Endothelial cell of umbilical vein (primary cell): ENCODE measurements around the gene JARID2. TPM values are rescaled to one million over a fixed set of nuclear protein-coding genes. Genes with fewer than 3 reads are reported as not detected.
"Not testable (repeated sequence)": the region's sequence is repeated elsewhere in the genome, so short reads cannot be mapped to it uniquely, and the experiment has no call there.

Experiments used
- BruUV-seq: library from RNA; stranded (reverse); fragments of 400-500 nt; replicated peaks from 2 replicates; lab custom pipeline; 2021; lab: Mats Ljungman, UMichigan
- CTCF ChIA-PET: fragments of 300-600, 350-600 bp; sonication (Branson Sonifier 250); formaldehyde crosslinking; loops from one replicate; lab custom pipeline; 2021; ENCODE audit warnings: antibody characterized with exemption, inconsistent platforms; lab: Charles Lee
- POLR2A ChIA-PET: fragments of 300-600, 350-600 bp; sonication (Branson Sonifier 250); formaldehyde crosslinking; loops from one replicate; lab custom pipeline; 2021; ENCODE audit warnings: antibody characterized with exemption, inconsistent platforms; lab: Charles Lee
- DNase-seq: peaks from one replicate; pipeline ENCODE4 v3.0.0-alpha.2; 2011; ENCODE audit warnings: low read depth, low spot score
- FAIRE-seq: peaks from 2 replicates; lab custom pipeline; 2011; peaks lifted over from hg19 to GRCh38; lab: Jason Lieb, UNC
- H2AFZ ChIP-seq: 2 replicates; pipeline ENCODE4 v1.6.0; 2012; ENCODE audit warnings: low read depth, low read length, control low read depth, inconsistent platforms
- H3K27ac ChIP-seq: 2 replicates; pipeline ENCODE4 v1.5.1; 2011; ENCODE audit warnings: low read depth, mild to moderate bottlenecking, control low read depth, low read length, moderate library complexity; ENCODE audit not compliant: insufficient read depth
- H3K27me3 ChIP-seq, 2 experiments: 2 replicates each; pipeline versions ENCODE4 v1.6.0 to v1.6.1; 2011; ENCODE audit warnings: low read length in 2 of 2, mixed read lengths in 1 of 2; ENCODE audit not compliant: control insufficient read depth in 2 of 2, insufficient read depth in 2 of 2
- H3K36me3 ChIP-seq, 2 experiments: 2 replicates in 1 of 2; 3 replicates in 1 of 2; pipeline ENCODE4 v1.5.1; 2011; ENCODE audit warnings: low read length in 2 of 2, mild to moderate bottlenecking in 1 of 2, moderate library complexity in 1 of 2; ENCODE audit not compliant: control insufficient read depth in 2 of 2, insufficient read depth in 2 of 2; ENCODE audit errors: extremely low read depth in 1 of 2
- H3K4me1 ChIP-seq: 3 replicates; pipeline ENCODE4 v1.5.1; 2011; ENCODE audit warnings: mild to moderate bottlenecking, low read length; ENCODE audit not compliant: control insufficient read depth, insufficient read depth; ENCODE audit errors: extremely low read depth
- H3K4me2 ChIP-seq: 2 replicates; pipeline ENCODE4 v1.6.1; 2011; ENCODE audit warnings: low read length, control low read depth, mixed read lengths; ENCODE audit not compliant: insufficient read depth
- H3K4me3 ChIP-seq, 3 experiments: fragments of 200-600 bp in 1 of 3; sonication (generic), shearing (Covaris generic) in 1 of 3; replicated peaks in 1 of 3; 2 replicates each; pipeline ENCODE4 v1.5.1; 2011 to 2016; ENCODE audit warnings: control low read depth in 3 of 3, low read length in 3 of 3, mild to moderate bottlenecking in 2 of 3, inconsistent platforms in 1 of 3, low read depth in 1 of 3, moderate library complexity in 1 of 3; ENCODE audit not compliant: insufficient read depth in 1 of 3
- H3K79me2 ChIP-seq: 2 replicates; pipeline ENCODE4 v1.6.0; 2012; ENCODE audit warnings: low read length, inconsistent platforms; ENCODE audit not compliant: control insufficient read depth, insufficient read depth
- H3K9ac ChIP-seq: replicated peaks from 2 replicates; pipeline ENCODE3; 2011; ENCODE audit warnings: low read length, control low read depth; ENCODE audit not compliant: insufficient read depth; ENCODE audit errors: extremely low read depth
- H3K9me1 ChIP-seq: replicated peaks from 3 replicates; pipeline ENCODE4 v1.6.0; 2011; ENCODE audit warnings: mild to moderate bottlenecking, low read length; ENCODE audit not compliant: control insufficient read depth, insufficient read depth; ENCODE audit errors: extremely low read depth
- H3K9me3 ChIP-seq: replicated peaks from 2 replicates; pipeline ENCODE4 v1.5.1; 2012; ENCODE audit warnings: low read length, inconsistent platforms; ENCODE audit not compliant: control insufficient read depth, insufficient read depth
- H4K20me1 ChIP-seq: replicated peaks from 2 replicates; pipeline ENCODE3; 2011; ENCODE audit warnings: mild to moderate bottlenecking, low read length; ENCODE audit not compliant: control insufficient read depth, insufficient read depth; ENCODE audit errors: extremely low read depth
- EZH2 ChIP-seq: IDR thresholded peaks from 2 replicates; pipeline ENCODE4 v1.6.1; 2012; ENCODE audit warnings: borderline replicate concordance, low read depth, mild to moderate bottlenecking, moderate library complexity, low read length, inconsistent platforms; ENCODE audit not compliant: severe bottlenecking
- FOS ChIP-seq: IDR thresholded peaks from 2 replicates; pipeline ENCODE4 v1.6.1; 2011; ENCODE audit warnings: mild to moderate bottlenecking, low read length, moderate library complexity, borderline replicate concordance; ENCODE audit not compliant: insufficient read depth
- GATA2 ChIP-seq: IDR thresholded peaks from 2 replicates; pipeline ENCODE4 v1.7.0; 2011; ENCODE audit warnings: low read depth, mild to moderate bottlenecking, moderate library complexity, mixed read lengths, low read length; ENCODE audit not compliant: insufficient read length, insufficient read depth
- JUN ChIP-seq: IDR thresholded peaks from 2 replicates; pipeline ENCODE4 v1.6.1; 2011; ENCODE audit warnings: borderline replicate concordance, low read depth; ENCODE audit not compliant: insufficient read length, insufficient read depth
- MAX ChIP-seq: IDR thresholded peaks from 2 replicates; pipeline ENCODE4 v1.6.1; 2011; ENCODE audit not compliant: insufficient read depth, insufficient read length
- MYC ChIP-seq: IDR thresholded peaks from one replicate; pipeline ENCODE4 v1.6.1; 2011; ENCODE audit warnings: mild to moderate bottlenecking, low read depth, low read length
- POLR2A ChIP-seq: IDR thresholded peaks from 2 replicates; pipeline ENCODE4 v1.6.1; 2012; ENCODE audit warnings: low read depth, mild to moderate bottlenecking, control low read depth, low read length
- POLR2AphosphoS5 ChIP-seq: IDR thresholded peaks from 2 replicates; pipeline ENCODE4 v1.6.1; 2012; ENCODE audit warnings: low read depth, mild to moderate bottlenecking, control low read depth, low read length, moderate library complexity; ENCODE audit not compliant: insufficient read depth
- dilution Hi-C: fragments of 300-500 bp; cut with MboI; formaldehyde crosslinking; loops from one replicate; pipeline ENCODE4 v1.15.0; 2019; ENCODE audit warnings: low sequenced_read_pairs; ENCODE audit not compliant: extremely low pct_ligation_motif_present
- intact Hi-C: fragments of 100-400 bp; cut with micrococcal nuclease; formaldehyde crosslinking; loops from one replicate; pipeline ENCODE4 v1.10.0; 2022
- polyA plus RNA-seq, 4 experiments: library from polyadenylated mRNA; depleted of rRNA in 3 of 4; stranded (reverse) in 3 of 4; unstranded in 1 of 4; fragments of >200 nt; gene quantifications; 2 replicates each; pipeline versions ENCODE4 v1.2.1 to v1.2.3, GENCODE V29; 2011 to 2012; ENCODE audit warnings: missing spikeins in 1 of 4
- total RNA-seq: library from RNA; stranded (reverse); gene quantifications from 2 replicates; pipeline ENCODE4 v1.2.3, GENCODE V29; 2021
- TF ChIP-seq, protein P1 (sequence below), 2 donors: IDR thresholded peaks; 1 replicate in 1 of 2; 2 replicates in 1 of 2; pipeline ENCODE4 v1.5.1; 2011; ENCODE audit warnings: low read length in 2 of 2, mild to moderate bottlenecking in 2 of 2, moderate library complexity in 2 of 2, control low read depth in 1 of 2, inconsistent platforms in 1 of 2, low read depth in 1 of 2; ENCODE audit not compliant: insufficient read depth in 1 of 2; ENCODE audit errors: extremely low read depth in 1 of 2

The JARID2 gene
- total and polyA plus RNA-seq, 2 donors (not counting 3 experiments of a cell fraction or from before 2014, with no cell fraction given) = 2.9 to 10.6 TPM

DNA sequence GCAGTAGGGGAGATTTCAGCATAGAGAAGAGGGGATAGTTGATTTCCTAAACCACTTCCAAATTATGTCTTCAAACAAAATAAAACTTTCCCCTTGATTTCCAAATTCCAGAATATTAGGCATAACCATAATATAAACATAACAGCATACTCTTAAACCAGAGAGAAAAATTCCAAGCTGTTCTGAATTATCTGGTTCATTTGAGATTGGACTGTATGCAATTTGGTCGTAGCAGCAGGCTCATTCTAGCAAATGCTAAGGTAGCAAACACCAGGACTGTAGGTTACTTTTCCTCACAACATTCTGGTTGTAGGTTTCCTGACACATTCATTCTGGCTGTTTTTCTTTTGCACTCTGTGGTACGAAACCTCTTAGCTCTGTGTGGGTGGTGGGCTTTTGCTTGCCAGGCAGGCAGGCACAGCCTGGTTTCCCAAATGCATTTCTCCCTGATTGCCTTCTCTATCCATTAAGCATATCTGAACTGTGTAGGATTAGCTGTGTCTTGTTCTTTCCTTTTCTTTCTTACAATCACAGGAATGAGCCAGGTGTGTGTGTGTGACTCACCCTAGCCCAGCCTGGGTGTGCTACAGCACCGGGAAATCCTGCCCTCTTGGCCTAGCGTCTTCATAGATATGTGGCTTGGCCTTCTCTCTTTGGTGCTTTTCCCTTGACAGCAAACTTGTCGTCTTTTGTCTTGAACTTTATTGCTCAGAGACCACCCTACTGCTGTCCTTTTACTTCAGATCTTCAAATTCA, 77.1 kb downstream of the JARID2 start:
- no peak for DNase-seq
- CTCF ChIA-PET = interaction anchor here (1.5 kb wide), 1 partner anchor 10 kb away, joined by 3 read pairs; no protein-coding TSS in a partner anchor

DNA sequence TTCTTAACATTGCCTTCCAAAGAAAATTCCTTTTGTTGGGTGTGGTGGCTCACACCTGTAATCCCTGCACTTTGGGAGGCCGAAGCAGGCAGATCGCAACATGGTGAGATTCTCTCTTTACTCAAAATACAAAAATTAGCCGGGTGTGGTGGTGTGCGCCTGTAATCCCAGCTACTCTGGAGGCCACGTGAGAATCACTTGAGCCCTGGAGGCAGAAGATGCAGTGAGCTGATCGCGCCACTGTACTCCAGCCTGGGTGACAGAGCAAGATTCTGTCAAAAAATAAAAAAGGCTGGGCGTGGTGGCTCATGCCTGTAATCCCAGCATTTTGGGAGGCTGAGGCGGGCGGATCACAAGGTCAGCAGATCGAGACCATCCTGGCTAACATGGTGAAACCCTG, 77.7 kb downstream of the JARID2 start:
- H2AFZ ChIP-seq, BruUV-seq: not testable (repeated sequence)

More for the DNA sequence above, 77.1 kb downstream of the JARID2 start:
- no peaks in the 10 kb centered on the region for H3K9me3 ChIP-seq
- no peaks in the 10 kb centered on the region for H3K9me1 ChIP-seq
- no peak overlapping the region for H3K9ac ChIP-seq
- no TSS peak for BruUV-seq
- dilution Hi-C loops = no loop called here
- peaks cover 2% of the 10 kb centered on the region for H3K79me2 ChIP-seq
- H3K4me1 ChIP-seq = peaks cover 4% of the 10 kb centered on the region
- no peak overlapping the region for H3K27ac ChIP-seq
- POLR2A ChIA-PET = no interaction called here
- FAIRE-seq = no peak
- intact Hi-C loops = no loop called here
- H3K4me2 ChIP-seq = no peak overlapping the region
- no peaks in the 10 kb centered on the region for H4K20me1 ChIP-seq
- H3K36me3 ChIP-seq = no peaks in the 10 kb centered on the region
- H2AFZ ChIP-seq = no peak overlapping the region
- TF ChIP-seq, protein P1, sequence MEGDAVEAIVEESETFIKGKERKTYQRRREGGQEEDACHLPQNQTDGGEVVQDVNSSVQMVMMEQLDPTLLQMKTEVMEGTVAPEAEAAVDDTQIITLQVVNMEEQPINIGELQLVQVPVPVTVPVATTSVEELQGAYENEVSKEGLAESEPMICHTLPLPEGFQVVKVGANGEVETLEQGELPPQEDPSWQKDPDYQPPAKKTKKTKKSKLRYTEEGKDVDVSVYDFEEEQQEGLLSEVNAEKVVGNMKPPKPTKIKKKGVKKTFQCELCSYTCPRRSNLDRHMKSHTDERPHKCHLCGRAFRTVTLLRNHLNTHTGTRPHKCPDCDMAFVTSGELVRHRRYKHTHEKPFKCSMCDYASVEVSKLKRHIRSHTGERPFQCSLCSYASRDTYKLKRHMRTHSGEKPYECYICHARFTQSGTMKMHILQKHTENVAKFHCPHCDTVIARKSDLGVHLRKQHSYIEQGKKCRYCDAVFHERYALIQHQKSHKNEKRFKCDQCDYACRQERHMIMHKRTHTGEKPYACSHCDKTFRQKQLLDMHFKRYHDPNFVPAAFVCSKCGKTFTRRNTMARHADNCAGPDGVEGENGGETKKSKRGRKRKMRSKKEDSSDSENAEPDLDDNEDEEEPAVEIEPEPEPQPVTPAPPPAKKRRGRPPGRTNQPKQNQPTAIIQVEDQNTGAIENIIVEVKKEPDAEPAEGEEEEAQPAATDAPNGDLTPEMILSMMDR (IDR thresholded peaks at IDR 0.05; ENCODE audit: extremely low read depth in 1 of 2, insufficient read depth in 1 of 2, low read depth in 1 of 2, low read length in 2 of 2) = no peak
- no peak for TF ChIP-seq JUN
- no peak for TF ChIP-seq FOS
- TF ChIP-seq POLR2A = no peak
- TF ChIP-seq GATA2 = no peak
- TF ChIP-seq MAX = no peak
- no peak for TF ChIP-seq EZH2
- no peak for TF ChIP-seq MYC
- TF ChIP-seq POLR2AphosphoS5 = no peak
- H3K27me3 ChIP-seq = no peaks in the 10 kb centered on the region
- no peak overlapping the region for H3K4me3 ChIP-seq

More for the DNA sequence above, 77.7 kb downstream of the JARID2 start:
- CTCF ChIA-PET, intact Hi-C loops, H3K79me2 ChIP-seq, H3K4me2 ChIP-seq, POLR2A ChIA-PET, H3K27ac ChIP-seq, dilution Hi-C loops, H3K4me3 ChIP-seq, H3K9me3 ChIP-seq, FAIRE-seq, H3K27me3 ChIP-seq, H3K4me1 ChIP-seq, H3K9ac ChIP-seq, H3K9me1 ChIP-seq, H4K20me1 ChIP-seq, DNase-seq, H3K36me3 ChIP-seq: not testable (repeated sequence)
